ENCODE results near the gene RRP7A. TPM values are rescaled to one million over a fixed set of nuclear protein-coding genes. Genes with fewer than 3 reads are reported as not detected.
"Not testable (repeated sequence)": the region's sequence is repeated elsewhere in the genome, so short reads cannot be mapped to it uniquely, and the experiment has no call there.

The RRP7A gene
- total RNA-seq, 4 donors from 2014 or later = 19.1 to 35.1 (median 26.1) TPM

GRCh38 chr22:42500161-42500835 is 19.3 kb downstream of the RRP7A start:
- H3K9me3 ChIP-seq = no peaks in the 10 kb centered on the region
- DNase-seq = peak; percentile 41
- H3K27ac ChIP-seq = peak overlapping the region; percentile 61 to 86 (median 70)
- H3K4me3 ChIP-seq = peak overlapping the region; percentile 25 to 60 (median 47)
- no peaks in the 10 kb centered on the region for H3K27me3 ChIP-seq
- H3K36me3 ChIP-seq = no peaks in the 10 kb centered on the region
- intact Hi-C loops (cut with DNase I) = no loop called here
- 0% methylated on average over 4 to 5 of the region's 56 CpGs for WGBS, 2 donors
- H3K4me1 ChIP-seq = peaks cover 5 to 42% (median 16%) of the 10 kb centered on the region in 3 donors
- TF ChIP-seq POLR2A (IDR thresholded peaks at IDR 0.05) = peak in 2 of 4 donors; percentile 24 to 53
- TF ChIP-seq CTCF (IDR thresholded peaks at IDR 0.05) = no peak

- intact Hi-C loops (cut with DNase I); DNase-seq; H3K27me3 ChIP-seq; H3K9me3 ChIP-seq; H3K36me3 ChIP-seq: not testable (repeated sequence)
- Histone ChIP-seq H3K4me1 (peaks cover 5 to 42% (median 16%) of the 10 kb centered on the region in 3 donors), H3K27ac (peak overlapping the region; percentile 61 to 86 (median 70)), H3K4me3 (peak overlapping the region in 3 of 4 donors; percentile 1 to 60 (median 49))
- 62 to 70% methylated on average over 10 of the region's 15 CpGs for WGBS, 2 donors
These were observed 19.8 kb downstream of the RRP7A start for GRCh38 chr22:42499773-42500160.

- H3K36me3 ChIP-seq; H3K27me3 ChIP-seq; H3K9me3 ChIP-seq; H3K4me3 ChIP-seq; DNase-seq; intact Hi-C loops (cut with DNase I); H3K27ac ChIP-seq: not testable (repeated sequence)
- 58 to 64% methylated on average over 8 to 9 of the region's 10 CpGs for WGBS, 2 donors
- H3K4me1 ChIP-seq = peaks cover 2 to 36% (median 12%) of the 10 kb centered on the region in 3 donors
These were observed 24.0 kb downstream of the RRP7A start for GRCh38 chr22:42495533-42496141.

GRCh38 chr22:42493393-42493792 is 26.2 kb downstream of the RRP7A start:
- 71 to 76% methylated on average over 6 of the region's 6 CpGs for WGBS, 2 donors
- H3K27ac ChIP-seq = no peak overlapping the region
- no peak overlapping the region for H3K4me3 ChIP-seq
- no peaks in the 10 kb centered on the region for H3K9me3 ChIP-seq
- H3K4me1 ChIP-seq = peaks cover 0 to 18% (median 5%) of the 10 kb centered on the region in 3 donors
- intact Hi-C loops (cut with DNase I) = no loop called here
- no peaks in the 10 kb centered on the region for H3K36me3 ChIP-seq
- DNase-seq = no peak
- H3K27me3 ChIP-seq = no peaks in the 10 kb centered on the region
- TF ChIP-seq POLR2A (IDR thresholded peaks at IDR 0.05) (no peak), CTCF (IDR thresholded peaks at IDR 0.05) (no peak)

GRCh38 chr22:42492323-42492690 is 27.3 kb downstream of the RRP7A start:
- Histone ChIP-seq H3K4me1 (peaks cover 0 to 11% (median 0%) of the 10 kb centered on the region in 3 donors), H3K9me3 (no peaks in the 10 kb centered on the region), H3K27me3 (no peaks in the 10 kb centered on the region), H3K36me3 (no peaks in the 10 kb centered on the region), H3K27ac (no peak overlapping the region), H3K4me3 (no peak overlapping the region)
- DNase-seq = no peak
- WGBS, 2 donors = 90 to 100% methylated on average over 2 to 9 of the region's 18 CpGs
- intact Hi-C loops (cut with DNase I) = no loop called here
- TF ChIP-seq CTCF (IDR thresholded peaks at IDR 0.05) (no peak), POLR2A (IDR thresholded peaks at IDR 0.05) (no peak)

- Histone ChIP-seq H3K9me3 (no peaks in the 10 kb centered on the region), H3K27me3 (no peaks in the 10 kb centered on the region), H3K36me3 (no peaks in the 10 kb centered on the region), H3K4me1 (peaks cover 0 to 3% (median 0%) of the 10 kb centered on the region in 3 donors), H3K4me3 (no peak overlapping the region), H3K27ac (no peak overlapping the region)
- no peak for DNase-seq
- intact Hi-C loops (cut with DNase I) = no loop called here
- TF ChIP-seq CTCF (IDR thresholded peaks at IDR 0.05) (no peak), POLR2A (IDR thresholded peaks at IDR 0.05) (no peak)
- 36 to 40% methylated on average over 7 to 8 of the region's 8 CpGs for WGBS, 2 donors
These were observed 29.3 kb downstream of the RRP7A start for GRCh38 chr22:42490243-42490832.

Data from esophagus squamous epithelium (tissue), 5 donors.